HepG2 (cell line): Measurements from ENCODE around the gene AMOT. TPM values are rescaled to one million over a fixed set of nuclear protein-coding genes. Genes with fewer than 3 reads are reported as not detected.

Source experiments
- ATAC-seq: fragments of 200-7000 bp; cut with Tn5 transposase; 3 replicates; pipeline ENCODE4 v1.9.1; 2020; ENCODE audit warnings: mild to moderate bottlenecking, moderate library complexity
- BruUV-seq: library from RNA; stranded (reverse); fragments of 400-500 nt; replicated peaks from 2 replicates; lab custom pipeline; 2021; lab: Mats Ljungman, UMichigan
- CTCF ChIA-PET: fragments of 300-600 bp; formaldehyde crosslinking; extraction: SDS; loops from one replicate; lab custom pipeline; 2021; ENCODE audit warnings: low total read pairs, inconsistent platforms, low intra/inter-chr PET ratio; lab: Yijun Ruan, JAX
- POLR2A ChIA-PET: fragments of 350-600 bp; sonication (Branson Sonifier 250); formaldehyde crosslinking; loops from one replicate; lab custom pipeline; 2020; ENCODE audit warnings: antibody characterized with exemption, inconsistent platforms; lab: Yijun Ruan, JAX
- DNase-seq: peaks from one replicate; pipeline ENCODE4 v3.0.0-alpha.2; 2015; ENCODE audit warnings: low spot score
- FAIRE-seq: peaks from 3 replicates; lab custom pipeline; 2011; peaks lifted over from hg19 to GRCh38; lab: Jason Lieb, UNC
- H2AFZ ChIP-seq: one replicate; pipeline ENCODE4 v1.6.1; 2011; ENCODE audit warnings: low read length, inconsistent platforms
- H3K27ac ChIP-seq: fragments of 300-600 bp; 3 replicates; pipeline ENCODE4 v1.8.0; 2011; ENCODE audit warnings: mixed run types, mild to moderate bottlenecking, mixed read lengths, low read length, inconsistent platforms; ENCODE audit not compliant: insufficient read depth; ENCODE audit errors: extremely low read length
- H3K27me3 ChIP-seq, 2 experiments: fragments of 200-600 bp in 1 of 2; 2 replicates in 1 of 2; 3 replicates in 1 of 2; pipeline versions ENCODE4 v1.6.0 to v1.8.0; 2011; ENCODE audit warnings: low read length in 2 of 2, mild to moderate bottlenecking in 2 of 2, moderate library complexity in 2 of 2, inconsistent platforms in 1 of 2; ENCODE audit not compliant: insufficient read depth in 2 of 2, control insufficient read depth in 1 of 2
- H3K36me3 ChIP-seq, 2 experiments: fragments of 200-600 bp in 1 of 2; replicated peaks in 1 of 2; 2 replicates in 1 of 2; 3 replicates in 1 of 2; pipeline versions ENCODE4 v1.5.1 to v1.8.0; 2011; ENCODE audit warnings: low read length in 2 of 2, inconsistent platforms in 1 of 2; ENCODE audit not compliant: insufficient read depth in 2 of 2, control insufficient read depth in 1 of 2
- H3K4me1 ChIP-seq: 2 replicates; pipeline ENCODE4 v1.5.1; 2012; ENCODE audit warnings: low read length, inconsistent platforms; ENCODE audit not compliant: insufficient read depth
- H3K4me2 ChIP-seq: 2 replicates; pipeline ENCODE4 v1.6.0; 2011; ENCODE audit warnings: low read depth, low read length, inconsistent platforms
- H3K4me3 ChIP-seq, 3 experiments: fragments of 200-600 bp in 1 of 3; sonication (generic), shearing (Covaris generic) in 1 of 3; replicated peaks in 1 of 3; 2 replicates each; pipeline ENCODE4 v1.5.1; 2011 to 2016; ENCODE audit warnings: low read length in 3 of 3, inconsistent platforms in 2 of 3, low read depth in 2 of 3, mild to moderate bottlenecking in 2 of 3, control low read depth in 1 of 3, mixed read lengths in 1 of 3; ENCODE audit not compliant: insufficient read depth in 1 of 3
- H3K79me2 ChIP-seq: one replicate; pipeline ENCODE4 v1.6.1; 2011; ENCODE audit warnings: low read length, inconsistent platforms; ENCODE audit not compliant: insufficient read depth
- H3K9ac ChIP-seq: 2 replicates; pipeline ENCODE4 v1.6.0; 2011; ENCODE audit warnings: mild to moderate bottlenecking, low read depth, low read length, inconsistent platforms; ENCODE audit not compliant: insufficient read depth
- H3K9me3 ChIP-seq: 2 replicates; pipeline ENCODE4 v1.5.1; 2012; ENCODE audit warnings: mild to moderate bottlenecking, low read length
- H4K20me1 ChIP-seq: 2 replicates; pipeline ENCODE4 v1.6.0; 2011; ENCODE audit warnings: inconsistent platforms, mild to moderate bottlenecking, low read length, moderate library complexity; ENCODE audit not compliant: insufficient read depth
- KAT2B ChIP-seq: fragments of 150-350 bp; IDR thresholded peaks from 2 replicates; pipeline ENCODE4 v1.6.1; 2014; ENCODE audit warnings: low read depth, low read length, borderline replicate concordance
- MXI1 ChIP-seq: IDR thresholded peaks from 3 replicates; pipeline ENCODE4 v1.6.1; 2012; ENCODE audit warnings: low read depth, low read length, inconsistent platforms, borderline replicate concordance
- PTBP1 ChIP-seq: fragments of 200-400 bp; formaldehyde crosslinking; IDR thresholded peaks from 2 replicates; pipeline ENCODE4 v1.6.1; 2018; ENCODE audit warnings: low read length, low read depth; ENCODE audit not compliant: poor library complexity, severe bottlenecking
- SMARCE1 ChIP-seq: fragments of 450-650 bp; IDR thresholded peaks from 2 replicates; pipeline ENCODE4 v1.6.1; 2017; ENCODE audit warnings: borderline replicate concordance
- SOX6 ChIP-seq, 2 experiments: fragments of 450-650 bp in 1 of 2; sonication (generic) in 1 of 2; formaldehyde crosslinking in 1 of 2; IDR thresholded peaks; 2 replicates each; pipeline versions ENCODE4 v1.4.0 to v1.6.1; 2017 to 2020; ENCODE audit warnings: antibody characterized with exemption in 1 of 2, mild to moderate bottlenecking in 1 of 2, missing genetic modification reagents in 1 of 2
- SUZ12 ChIP-seq: fragments of 150-350 bp; IDR thresholded peaks from 2 replicates; pipeline ENCODE4 v1.6.1; 2014; ENCODE audit warnings: low read depth, low read length
- ZNF17 ChIP-seq: sonication (generic); formaldehyde crosslinking; IDR thresholded peaks from 2 replicates; pipeline ENCODE4 v1.5.0; 2020; ENCODE audit warnings: mild to moderate bottlenecking, missing genetic modification reagents
- ZNF256 ChIP-seq: sonication (generic); formaldehyde crosslinking; conservative IDR thresholded peaks from 2 replicates; pipeline ENCODE4 v1.4.0; 2020; ENCODE audit warnings: missing genetic modification reagents
- ZNF543 ChIP-seq: sonication (generic); formaldehyde crosslinking; IDR thresholded peaks from 2 replicates; pipeline ENCODE4 v1.4.0; 2020; ENCODE audit warnings: mild to moderate bottlenecking, missing genetic modification reagents
- ZNF558 ChIP-seq: sonication (generic); formaldehyde crosslinking; IDR thresholded peaks from 2 replicates; pipeline ENCODE4 v1.9.0; 2022; ENCODE audit warnings: mild to moderate bottlenecking, missing genetic modification reagents, borderline replicate concordance
- WGBS: methylation state at CpG from one replicate; pipeline ENCODE4 v1.1.6; 2017; ENCODE audit warnings: low lambda C conversion rate; 5-methylcytosine and 5-hydroxymethylcytosine counted together
- in situ Hi-C: cut with HindIII; loops from 2 replicates; pipeline ENCODE4 v1.10.0; 2017; ENCODE audit warnings: low pct_unique_long_range_greater_than_20kb; ENCODE audit not compliant: extremely low pct_ligation_motif_present
- intact Hi-C: fragments of 100-400 bp; cut with micrococcal nuclease; formaldehyde crosslinking; loops from one replicate; pipeline ENCODE4 v1.10.0; 2022; ENCODE audit not compliant: unreplicated experiment
- polyA plus RNA-seq, 8 experiments: library from polyadenylated mRNA; depleted of rRNA in 3 of 8; stranded (reverse) in 7 of 8; unstranded in 1 of 8; fragments of >200 nt; fragmentation: Illumina TruSeq in 4 of 8; extraction: Trizol in 4 of 8; gene quantifications; 2 replicates each; pipeline versions ENCODE4 v1.2.1 to v1.2.3, GENCODE V29; 2011 to 2016; ENCODE audit warnings: low read depth in 4 of 8, missing spikeins in 1 of 8, mixed read lengths in 1 of 8; ENCODE audit not compliant: insufficient read depth in 1 of 8
- total RNA-seq, 5 experiments: library from RNA; depleted of rRNA; stranded (reverse); fragments of >200 nt; fragmentation: Illumina TruSeq; extraction: Trizol; gene quantifications; 2 replicates each; pipeline ENCODE4 v1.2.3, GENCODE V29; 2016; ENCODE audit warnings: low read depth in 1 of 5
- TF ChIP-seq, protein P1 (sequence below): IDR thresholded peaks from 2 replicates; pipeline ENCODE4 v1.6.1; 2016
- TF ChIP-seq, protein P2 (sequence below): sonication (generic); formaldehyde crosslinking; IDR thresholded peaks from 2 replicates; pipeline ENCODE4 v1.9.0; 2021; ENCODE audit warnings: missing genetic modification reagents, borderline replicate concordance
- TF ChIP-seq, protein P3 (sequence below): sonication (generic); formaldehyde crosslinking; IDR thresholded peaks from 2 replicates; pipeline ENCODE4 v1.4.0; 2020; ENCODE audit warnings: missing genetic modification reagents
- TF ChIP-seq, protein P4 (sequence below): sonication (generic); formaldehyde crosslinking; IDR thresholded peaks from 2 replicates; pipeline ENCODE4 v1.5.1; 2020; ENCODE audit warnings: mild to moderate bottlenecking, missing genetic modification reagents, moderate library complexity

AMOT gene
- total and polyA plus RNA-seq, 2 of the 13 experiments (the other 11 are each of a cell fraction or from before 2014, with no cell fraction given): 0.13 to 0.91 TPM

DNA sequence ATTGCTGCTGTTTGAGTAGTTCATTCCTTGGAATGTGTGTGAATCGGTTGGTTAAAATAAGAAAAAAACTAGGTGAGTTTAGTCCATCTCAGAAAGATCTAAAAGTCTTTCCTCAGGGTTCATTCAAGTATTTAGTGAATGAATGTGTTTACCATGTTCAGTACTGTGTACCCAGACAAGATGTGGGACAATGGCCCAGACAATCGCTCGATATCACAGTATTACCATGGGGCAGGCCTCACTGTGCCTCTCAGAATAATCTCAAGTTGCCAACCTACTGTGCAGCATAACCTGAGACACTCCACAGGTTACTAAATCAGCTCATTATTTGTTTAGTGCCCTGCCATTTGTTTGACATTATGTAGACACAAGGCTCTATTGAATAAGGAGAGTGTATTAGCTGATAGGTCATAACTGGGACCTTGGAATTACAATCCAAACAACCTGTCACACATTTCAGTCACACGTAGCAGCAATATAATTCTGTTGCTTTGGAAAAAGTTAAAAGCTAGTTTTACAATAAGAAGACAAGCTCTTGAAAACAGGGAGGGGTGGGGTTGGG lies 24.9 kb upstream of the AMOT start:
- Histone ChIP-seq H3K9ac (no peak overlapping the region), H3K27ac (no peak overlapping the region), H3K79me2 (no peaks in the 10 kb centered on the region), H4K20me1 (no peaks in the 10 kb centered on the region), H3K9me3 (no peaks in the 10 kb centered on the region), H3K36me3 (no peaks in the 10 kb centered on the region), H3K4me3 (no peak overlapping the region), H3K27me3 (no peaks in the 10 kb centered on the region), H3K4me1 (no peaks in the 10 kb centered on the region), H3K4me2 (no peak overlapping the region), H2AFZ (no peak overlapping the region)
- ChIA-PET CTCF (no interaction called here), POLR2A (no interaction called here)
- in situ Hi-C loops (no loop called here), intact Hi-C loops (no loop called here)
- no peak for FAIRE-seq
- no TSS peak for BruUV-seq
- DNase-seq: no peak
- whole genome bisulfite sequencing: 0% methylated on average over 2 of the region's 4 CpGs
- ATAC-seq: no peak
- TF ChIP-seq SUZ12 (no peak), SMARCE1 (no peak), SOX6 (IDR thresholded peaks at IDR 0.05) (no peak), SOX6 (CRISPR knock-in tag; IDR thresholded peaks at IDR 0.05) (no peak), ZNF256 (no peak), ZNF558 (CRISPR knock-in tag) (no peak), ZNF543 (CRISPR knock-in tag) (no peak), PTBP1 (no peak), KAT2B (no peak), MXI1 (no peak), ZNF17 (no peak)
- TF ChIP-seq, protein P1, sequence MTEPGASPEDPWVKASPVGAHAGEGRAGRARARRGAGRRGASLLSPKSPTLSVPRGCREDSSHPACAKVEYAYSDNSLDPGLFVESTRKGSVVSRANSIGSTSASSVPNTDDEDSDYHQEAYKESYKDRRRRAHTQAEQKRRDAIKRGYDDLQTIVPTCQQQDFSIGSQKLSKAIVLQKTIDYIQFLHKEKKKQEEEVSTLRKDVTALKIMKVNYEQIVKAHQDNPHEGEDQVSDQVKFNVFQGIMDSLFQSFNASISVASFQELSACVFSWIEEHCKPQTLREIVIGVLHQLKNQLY (CRISPR knock-in tag): no peak
- TF ChIP-seq, protein P2, sequence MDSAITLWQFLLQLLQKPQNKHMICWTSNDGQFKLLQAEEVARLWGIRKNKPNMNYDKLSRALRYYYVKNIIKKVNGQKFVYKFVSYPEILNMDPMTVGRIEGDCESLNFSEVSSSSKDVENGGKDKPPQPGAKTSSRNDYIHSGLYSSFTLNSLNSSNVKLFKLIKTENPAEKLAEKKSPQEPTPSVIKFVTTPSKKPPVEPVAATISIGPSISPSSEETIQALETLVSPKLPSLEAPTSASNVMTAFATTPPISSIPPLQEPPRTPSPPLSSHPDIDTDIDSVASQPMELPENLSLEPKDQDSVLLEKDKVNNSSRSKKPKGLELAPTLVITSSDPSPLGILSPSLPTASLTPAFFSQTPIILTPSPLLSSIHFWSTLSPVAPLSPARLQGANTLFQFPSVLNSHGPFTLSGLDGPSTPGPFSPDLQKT (CRISPR knock-in tag): no peak
- TF ChIP-seq, protein P3, sequence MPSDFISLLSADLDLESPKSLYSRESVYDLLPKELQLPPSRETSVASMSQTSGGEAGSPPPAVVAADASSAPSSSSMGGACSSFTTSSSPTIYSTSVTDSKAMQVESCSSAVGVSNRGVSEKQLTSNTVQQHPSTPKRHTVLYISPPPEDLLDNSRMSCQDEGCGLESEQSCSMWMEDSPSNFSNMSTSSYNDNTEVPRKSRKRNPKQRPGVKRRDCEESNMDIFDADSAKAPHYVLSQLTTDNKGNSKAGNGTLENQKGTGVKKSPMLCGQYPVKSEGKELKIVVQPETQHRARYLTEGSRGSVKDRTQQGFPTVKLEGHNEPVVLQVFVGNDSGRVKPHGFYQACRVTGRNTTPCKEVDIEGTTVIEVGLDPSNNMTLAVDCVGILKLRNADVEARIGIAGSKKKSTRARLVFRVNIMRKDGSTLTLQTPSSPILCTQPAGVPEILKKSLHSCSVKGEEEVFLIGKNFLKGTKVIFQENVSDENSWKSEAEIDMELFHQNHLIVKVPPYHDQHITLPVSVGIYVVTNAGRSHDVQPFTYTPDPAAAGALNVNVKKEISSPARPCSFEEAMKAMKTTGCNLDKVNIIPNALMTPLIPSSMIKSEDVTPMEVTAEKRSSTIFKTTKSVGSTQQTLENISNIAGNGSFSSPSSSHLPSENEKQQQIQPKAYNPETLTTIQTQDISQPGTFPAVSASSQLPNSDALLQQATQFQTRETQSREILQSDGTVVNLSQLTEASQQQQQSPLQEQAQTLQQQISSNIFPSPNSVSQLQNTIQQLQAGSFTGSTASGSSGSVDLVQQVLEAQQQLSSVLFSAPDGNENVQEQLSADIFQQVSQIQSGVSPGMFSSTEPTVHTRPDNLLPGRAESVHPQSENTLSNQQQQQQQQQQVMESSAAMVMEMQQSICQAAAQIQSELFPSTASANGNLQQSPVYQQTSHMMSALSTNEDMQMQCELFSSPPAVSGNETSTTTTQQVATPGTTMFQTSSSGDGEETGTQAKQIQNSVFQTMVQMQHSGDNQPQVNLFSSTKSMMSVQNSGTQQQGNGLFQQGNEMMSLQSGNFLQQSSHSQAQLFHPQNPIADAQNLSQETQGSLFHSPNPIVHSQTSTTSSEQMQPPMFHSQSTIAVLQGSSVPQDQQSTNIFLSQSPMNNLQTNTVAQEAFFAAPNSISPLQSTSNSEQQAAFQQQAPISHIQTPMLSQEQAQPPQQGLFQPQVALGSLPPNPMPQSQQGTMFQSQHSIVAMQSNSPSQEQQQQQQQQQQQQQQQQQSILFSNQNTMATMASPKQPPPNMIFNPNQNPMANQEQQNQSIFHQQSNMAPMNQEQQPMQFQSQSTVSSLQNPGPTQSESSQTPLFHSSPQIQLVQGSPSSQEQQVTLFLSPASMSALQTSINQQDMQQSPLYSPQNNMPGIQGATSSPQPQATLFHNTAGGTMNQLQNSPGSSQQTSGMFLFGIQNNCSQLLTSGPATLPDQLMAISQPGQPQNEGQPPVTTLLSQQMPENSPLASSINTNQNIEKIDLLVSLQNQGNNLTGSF (CRISPR knock-in tag): no peak
- TF ChIP-seq, protein P4, sequence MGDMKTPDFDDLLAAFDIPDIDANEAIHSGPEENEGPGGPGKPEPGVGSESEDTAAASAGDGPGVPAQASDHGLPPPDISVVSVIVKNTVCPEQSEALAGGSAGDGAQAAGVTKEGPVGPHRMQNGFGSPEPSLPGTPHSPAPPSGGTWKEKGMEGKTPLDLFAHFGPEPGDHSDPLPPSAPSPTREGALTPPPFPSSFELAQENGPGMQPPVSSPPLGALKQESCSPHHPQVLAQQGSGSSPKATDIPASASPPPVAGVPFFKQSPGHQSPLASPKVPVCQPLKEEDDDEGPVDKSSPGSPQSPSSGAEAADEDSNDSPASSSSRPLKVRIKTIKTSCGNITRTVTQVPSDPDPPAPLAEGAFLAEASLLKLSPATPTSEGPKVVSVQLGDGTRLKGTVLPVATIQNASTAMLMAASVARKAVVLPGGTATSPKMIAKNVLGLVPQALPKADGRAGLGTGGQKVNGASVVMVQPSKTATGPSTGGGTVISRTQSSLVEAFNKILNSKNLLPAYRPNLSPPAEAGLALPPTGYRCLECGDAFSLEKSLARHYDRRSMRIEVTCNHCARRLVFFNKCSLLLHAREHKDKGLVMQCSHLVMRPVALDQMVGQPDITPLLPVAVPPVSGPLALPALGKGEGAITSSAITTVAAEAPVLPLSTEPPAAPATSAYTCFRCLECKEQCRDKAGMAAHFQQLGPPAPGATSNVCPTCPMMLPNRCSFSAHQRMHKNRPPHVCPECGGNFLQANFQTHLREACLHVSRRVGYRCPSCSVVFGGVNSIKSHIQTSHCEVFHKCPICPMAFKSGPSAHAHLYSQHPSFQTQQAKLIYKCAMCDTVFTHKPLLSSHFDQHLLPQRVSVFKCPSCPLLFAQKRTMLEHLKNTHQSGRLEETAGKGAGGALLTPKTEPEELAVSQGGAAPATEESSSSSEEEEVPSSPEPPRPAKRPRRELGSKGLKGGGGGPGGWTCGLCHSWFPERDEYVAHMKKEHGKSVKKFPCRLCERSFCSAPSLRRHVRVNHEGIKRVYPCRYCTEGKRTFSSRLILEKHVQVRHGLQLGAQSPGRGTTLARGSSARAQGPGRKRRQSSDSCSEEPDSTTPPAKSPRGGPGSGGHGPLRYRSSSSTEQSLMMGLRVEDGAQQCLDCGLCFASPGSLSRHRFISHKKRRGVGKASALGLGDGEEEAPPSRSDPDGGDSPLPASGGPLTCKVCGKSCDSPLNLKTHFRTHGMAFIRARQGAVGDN (CRISPR knock-in tag): no peak
